ENCODE results near the gene GFOD1. TPM values are rescaled to one million over a fixed set of nuclear protein-coding genes. Genes with fewer than 3 reads are reported as not detected.

Gene GFOD1
- total RNA-seq, 1 donor from 2014 or later, result 14.5 TPM

- no peak for DNase-seq
Measured at GRCh38 chr6:13484827-13485226, 2.6 kb downstream of the GFOD1 start.

GRCh38 chr6:13484138-13484708 lies 3.2 kb downstream of the GFOD1 start:
- DNase-seq, result no peak

- DNase-seq, result no peak
Measured at GRCh38 chr6:13480631-13481501, 6.5 kb downstream of the GFOD1 start.

- DNase-seq, result no peak
Measured at GRCh38 chr6:13479971-13480434, 7.4 kb downstream of the GFOD1 start.

GRCh38 chr6:13479206-13479800 lies 8.1 kb downstream of the GFOD1 start:
- DNase-seq, result no peak

GRCh38 chr6:13478525-13478966 lies 8.9 kb downstream of the GFOD1 start:
- DNase-seq, result no peak

GRCh38 chr6:13474787-13475186 lies 12.6 kb downstream of the GFOD1 start:
- DNase-seq, result no peak

- no peak for DNase-seq
Measured at GRCh38 chr6:13474360-13474759, 13.0 kb downstream of the GFOD1 start.

GRCh38 chr6:13473768-13474165 lies 13.6 kb downstream of the GFOD1 start:
- no peak for DNase-seq

- DNase-seq, result no peak
Measured at GRCh38 chr6:13472976-13473767, 14.2 kb downstream of the GFOD1 start.

GRCh38 chr6:13472099-13472498 lies 15.3 kb downstream of the GFOD1 start:
- peak; percentile 82 for DNase-seq

GRCh38 chr6:13471184-13471583 lies 16.2 kb downstream of the GFOD1 start:
- no peak for DNase-seq

GRCh38 chr6:13470238-13471140 lies 16.9 kb downstream of the GFOD1 start:
- peak; percentile 37 for DNase-seq

- DNase-seq, result no peak
Measured at GRCh38 chr6:13469693-13470092, 17.7 kb downstream of the GFOD1 start.

- no peak for DNase-seq
Measured at GRCh38 chr6:13468839-13469238, 18.6 kb downstream of the GFOD1 start.

GRCh38 chr6:13467216-13467600 lies 20.2 kb downstream of the GFOD1 start:
- DNase-seq, result no peak

- no peak for DNase-seq
Measured at GRCh38 chr6:13466304-13467215, 20.8 kb downstream of the GFOD1 start.

- DNase-seq, result no peak
Measured at GRCh38 chr6:13465734-13466133, 21.7 kb downstream of the GFOD1 start.

- DNase-seq, result no peak
Measured at GRCh38 chr6:13463941-13464340, 23.5 kb downstream of the GFOD1 start.

- no peak for DNase-seq
Measured at GRCh38 chr6:13463328-13463717, 24.1 kb downstream of the GFOD1 start.

Measured in skin of body (tissue), 2 donors.